Subcutaneous adipose tissue (tissue), 4 donors: ENCODE results near the gene PCDHAC2. TPM values are rescaled to one million over a fixed set of nuclear protein-coding genes. Genes with fewer than 3 reads are reported as not detected.

Experiments
- total RNA-seq, 4 donors: library from RNA; depleted of rRNA; stranded (reverse); fragments of >200 nt; gene quantifications; one replicate each; pipeline ENCODE4 v1.1.0, GENCODE V29; 2016
- TF ChIP-seq, protein P1 (sequence below): fragments of 450-650 bp; IDR thresholded peaks from one replicate; pipeline ENCODE4 v1.5.1; 2016; ENCODE audit warnings: low read depth, mild to moderate bottlenecking, control low read depth, antibody characterized with exemption, moderate library complexity

PCDHAC2 gene
- total RNA-seq, 4 donors from 2014 or later = 0.49 to 1.1 (median 0.81) TPM

- TF ChIP-seq, protein P1, sequence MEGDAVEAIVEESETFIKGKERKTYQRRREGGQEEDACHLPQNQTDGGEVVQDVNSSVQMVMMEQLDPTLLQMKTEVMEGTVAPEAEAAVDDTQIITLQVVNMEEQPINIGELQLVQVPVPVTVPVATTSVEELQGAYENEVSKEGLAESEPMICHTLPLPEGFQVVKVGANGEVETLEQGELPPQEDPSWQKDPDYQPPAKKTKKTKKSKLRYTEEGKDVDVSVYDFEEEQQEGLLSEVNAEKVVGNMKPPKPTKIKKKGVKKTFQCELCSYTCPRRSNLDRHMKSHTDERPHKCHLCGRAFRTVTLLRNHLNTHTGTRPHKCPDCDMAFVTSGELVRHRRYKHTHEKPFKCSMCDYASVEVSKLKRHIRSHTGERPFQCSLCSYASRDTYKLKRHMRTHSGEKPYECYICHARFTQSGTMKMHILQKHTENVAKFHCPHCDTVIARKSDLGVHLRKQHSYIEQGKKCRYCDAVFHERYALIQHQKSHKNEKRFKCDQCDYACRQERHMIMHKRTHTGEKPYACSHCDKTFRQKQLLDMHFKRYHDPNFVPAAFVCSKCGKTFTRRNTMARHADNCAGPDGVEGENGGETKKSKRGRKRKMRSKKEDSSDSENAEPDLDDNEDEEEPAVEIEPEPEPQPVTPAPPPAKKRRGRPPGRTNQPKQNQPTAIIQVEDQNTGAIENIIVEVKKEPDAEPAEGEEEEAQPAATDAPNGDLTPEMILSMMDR = no peak
Measured at GRCh38 chr5:140986117-140986521, 19.8 kb downstream of the PCDHAC2 start.

GRCh38 chr5:140988100-140988499 is 21.8 kb downstream of the PCDHAC2 start:
- TF ChIP-seq, protein P1 = no peak

- TF ChIP-seq, protein P1 = no peak
Measured at GRCh38 chr5:140988608-140989007, 22.3 kb downstream of the PCDHAC2 start.

DNA sequence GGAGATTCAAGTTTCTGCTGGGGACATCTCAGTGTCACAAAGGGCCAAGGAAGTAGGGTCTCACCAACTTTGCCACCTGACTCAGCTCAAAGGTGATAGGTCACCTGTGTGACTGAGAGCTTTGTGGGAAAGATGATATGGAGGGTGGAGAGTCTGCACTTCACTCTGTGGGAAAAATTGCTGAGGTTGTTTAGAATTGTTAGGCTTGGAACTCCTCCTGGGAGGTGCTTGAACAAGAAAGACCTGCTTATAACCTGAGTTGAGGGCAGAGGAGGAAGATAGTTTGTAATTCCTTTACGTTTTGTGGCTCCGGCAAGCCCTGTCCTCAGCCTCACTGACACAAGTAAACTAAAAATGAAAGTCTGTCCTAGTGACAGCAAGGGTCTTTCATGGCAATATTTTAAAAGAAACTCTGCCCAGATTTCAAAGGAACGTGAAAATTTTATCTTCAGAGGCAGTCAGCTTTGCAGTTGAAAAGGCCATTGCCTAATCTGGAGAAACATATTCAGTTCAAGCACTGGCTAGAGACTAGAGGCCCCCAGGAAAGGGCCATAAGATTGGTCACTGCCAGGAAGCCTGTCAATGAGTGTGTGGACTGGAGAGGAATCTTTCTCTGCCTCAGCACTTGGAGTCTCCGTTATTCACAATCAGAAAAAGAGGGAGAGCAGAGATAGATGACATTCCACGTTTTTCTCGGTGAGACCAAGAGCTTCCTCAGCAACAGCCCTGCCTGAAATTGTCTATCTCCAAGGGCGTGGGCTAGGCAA is 23.2 kb downstream of the PCDHAC2 start:
- TF ChIP-seq, protein P1 = no peak

DNA sequence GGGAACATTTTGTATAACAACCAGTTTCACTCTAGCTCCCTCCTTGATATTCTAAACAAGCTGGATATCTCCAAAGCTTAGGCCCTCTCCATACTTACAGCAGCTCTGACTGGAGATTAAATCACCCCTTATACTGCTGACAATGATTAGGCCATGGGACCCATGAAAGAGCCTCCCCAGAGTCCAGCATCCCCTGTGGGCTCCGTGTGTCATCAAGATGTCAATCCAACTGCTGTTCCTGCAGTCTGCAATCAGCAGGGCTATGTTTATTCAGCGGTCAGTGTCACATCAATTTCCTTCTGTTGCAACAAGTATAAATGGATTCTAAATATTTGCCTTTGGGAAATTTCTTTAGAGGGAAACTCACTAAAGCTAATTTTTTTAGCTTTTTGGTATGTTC is 26.6 kb downstream of the PCDHAC2 start:
- TF ChIP-seq, protein P1 = no peak

GRCh38 chr5:140996060-140996459 is 29.8 kb downstream of the PCDHAC2 start:
- TF ChIP-seq, protein P1 = no peak

- TF ChIP-seq, protein P1 = no peak
Measured at GRCh38 chr5:140998921-140999410, 32.7 kb downstream of the PCDHAC2 start.
